HG03469 (cell line): ENCODE data around the gene HECTD4.

Experiments
- ATAC-seq: cut with Tn5 transposase; IDR thresholded peaks from one replicate; pipeline ENCODE4 v1.9.1; 2021; ENCODE audit warnings: mild to moderate bottlenecking, moderate library complexity, moderate number of reproducible peaks; ENCODE audit not compliant: unreplicated experiment

Gene HECTD4

DNA sequence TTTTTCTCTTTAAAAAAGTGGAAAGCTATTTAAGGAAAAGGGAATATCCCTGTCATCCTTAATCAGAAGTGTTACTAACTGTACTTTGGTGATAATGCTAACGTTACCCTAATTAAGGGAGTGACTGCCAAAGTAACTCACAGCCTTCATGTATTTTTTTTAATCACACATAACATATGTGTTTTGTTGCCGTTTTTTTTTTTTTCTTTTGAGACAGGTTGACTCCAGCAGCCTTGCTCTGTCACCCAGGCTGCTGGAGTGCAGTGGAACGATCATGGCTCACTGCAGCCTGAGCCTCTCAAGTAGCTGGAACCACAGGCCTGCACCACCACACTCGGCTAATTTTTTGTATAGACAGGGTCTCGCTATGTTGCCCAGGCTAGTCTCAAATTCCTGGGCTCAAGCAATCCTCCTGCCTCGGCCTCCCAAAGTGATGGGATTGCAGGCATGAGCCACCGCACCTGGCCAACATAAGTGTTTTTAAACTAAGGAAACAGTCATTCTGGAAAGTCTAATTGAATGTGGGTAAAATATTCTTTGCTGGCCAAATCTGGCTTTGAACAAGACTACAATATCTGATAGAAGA, 56.5 kb downstream of the HECTD4 start:
- ATAC-seq = no peak

DNA sequence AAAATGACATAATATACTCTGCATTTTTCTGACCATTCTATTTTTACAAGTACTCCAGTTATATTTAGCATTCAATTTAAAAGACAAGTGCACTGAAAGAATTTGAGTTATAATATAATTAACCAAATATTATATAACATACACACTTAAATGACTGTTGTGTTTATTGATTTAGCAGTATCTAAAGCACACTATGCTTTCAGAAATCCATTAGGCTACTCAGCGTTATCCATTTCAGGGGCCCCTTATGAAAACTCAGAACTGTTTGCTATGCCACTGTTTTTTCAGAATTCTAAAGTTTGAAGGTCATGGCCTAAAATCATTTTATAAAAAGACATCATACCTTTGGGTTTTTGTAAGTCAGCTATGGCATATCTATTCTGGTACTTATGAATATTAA, 57.1 kb downstream of the HECTD4 start:
- no peak for ATAC-seq

DNA sequence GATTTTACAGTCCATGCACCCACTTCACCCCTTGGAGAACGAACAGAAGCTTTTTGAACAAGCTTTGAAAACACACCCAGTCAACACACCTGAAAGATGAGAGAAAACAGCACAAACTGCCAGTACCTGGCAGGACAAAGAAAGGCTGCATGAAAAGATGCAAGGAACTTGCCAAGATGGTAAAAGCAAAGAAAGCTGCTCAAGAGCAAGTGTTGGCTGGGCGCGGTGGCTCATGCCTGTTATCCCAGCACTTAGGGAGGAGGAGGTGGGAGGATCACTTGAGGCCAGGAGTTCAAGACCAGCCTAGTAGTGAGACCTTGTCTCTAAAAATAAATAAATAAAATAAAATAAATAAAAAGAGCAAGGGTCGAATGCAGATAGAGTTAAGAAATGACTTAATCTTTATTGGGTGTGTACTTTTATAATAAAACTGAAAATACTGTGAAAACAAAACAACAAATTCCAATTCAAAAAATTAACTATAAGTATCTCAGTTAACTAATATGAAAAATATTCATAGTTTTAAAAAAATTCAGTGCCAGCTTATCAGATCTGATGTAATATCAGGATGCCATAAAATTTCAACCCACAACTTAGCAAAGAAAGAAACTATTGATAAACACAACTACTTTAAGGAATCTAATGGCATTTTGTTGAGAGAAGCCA, 59.2 kb downstream of the HECTD4 start:
- no peak for ATAC-seq

DNA sequence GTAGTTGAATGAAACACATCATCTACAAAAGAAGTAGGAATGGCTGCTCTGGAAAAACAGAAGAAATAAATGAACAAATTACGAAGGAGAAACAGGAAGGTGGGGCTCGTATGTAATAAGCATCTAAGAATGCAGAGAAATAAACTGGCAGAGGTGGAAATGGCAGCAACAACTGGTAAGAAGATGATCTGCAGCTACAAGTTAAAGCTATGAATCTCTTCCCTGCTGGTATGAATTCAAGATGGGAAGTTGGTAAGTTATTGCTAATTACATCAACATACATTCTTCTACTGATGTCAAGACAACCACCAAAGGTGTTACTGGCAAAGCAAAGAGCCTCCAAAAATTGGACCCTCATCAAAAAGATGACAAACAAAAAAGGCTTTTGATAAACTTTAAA, 59.8 kb downstream of the HECTD4 start:
- no peak for ATAC-seq

DNA sequence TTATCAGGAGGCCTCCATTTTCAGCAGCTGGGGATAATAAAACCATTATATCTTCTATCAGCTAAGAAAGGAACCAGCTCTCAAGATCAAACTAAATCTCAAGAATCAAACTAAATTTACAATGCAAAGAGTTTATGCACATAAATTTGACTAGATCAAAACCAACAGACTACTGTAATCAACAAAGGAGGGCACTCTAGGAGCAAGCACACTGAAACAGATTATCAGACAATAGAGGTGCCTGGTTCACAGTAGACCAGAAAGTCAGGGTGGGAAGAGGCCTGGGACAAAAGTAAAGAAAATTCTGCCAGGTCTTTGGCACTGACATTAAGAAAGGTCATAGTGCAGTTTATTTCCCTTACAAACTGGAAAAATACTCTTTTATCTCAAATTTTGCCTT, 61.0 kb downstream of the HECTD4 start:
- ATAC-seq = no peak

DNA sequence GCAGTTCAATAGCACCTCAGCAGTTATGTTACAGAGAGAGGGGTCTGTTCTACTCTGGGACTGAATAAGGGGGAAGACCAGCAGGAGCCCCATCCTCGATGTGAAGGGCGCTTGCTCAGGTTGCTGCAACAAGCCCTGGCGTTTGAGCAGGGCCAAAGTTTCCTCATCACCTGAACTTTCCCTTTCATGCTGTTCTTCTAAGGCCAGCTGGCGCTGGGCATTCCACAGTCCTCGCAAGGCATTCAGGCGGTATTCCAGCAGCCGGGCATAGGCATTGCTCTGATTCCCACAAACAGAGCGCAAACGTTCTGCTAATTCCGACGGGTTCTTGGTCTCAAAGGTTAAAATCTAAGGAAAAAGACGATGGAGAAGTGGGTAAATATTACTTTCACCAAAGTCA, 62.8 kb downstream of the HECTD4 start:
- no peak for ATAC-seq

DNA sequence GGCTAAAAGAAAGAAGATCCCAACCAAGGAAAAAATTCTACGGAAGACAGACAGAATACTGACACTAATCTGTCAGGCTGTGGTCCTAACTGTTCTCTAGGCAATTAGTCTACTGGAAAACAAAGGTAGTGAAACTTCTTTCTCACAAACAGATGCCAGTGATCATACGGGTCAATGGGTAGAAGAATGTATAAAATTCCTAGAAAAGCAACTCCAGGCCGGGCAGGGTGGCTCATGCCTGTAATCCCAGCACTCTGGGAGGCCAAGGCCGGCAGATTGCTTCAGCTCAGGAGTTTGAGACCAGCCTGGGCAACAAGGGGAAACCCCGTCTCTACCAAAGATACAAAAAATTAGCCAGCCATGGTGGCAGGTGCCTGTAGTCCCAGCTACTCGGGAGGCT, 64.8 kb downstream of the HECTD4 start:
- no peak for ATAC-seq

DNA sequence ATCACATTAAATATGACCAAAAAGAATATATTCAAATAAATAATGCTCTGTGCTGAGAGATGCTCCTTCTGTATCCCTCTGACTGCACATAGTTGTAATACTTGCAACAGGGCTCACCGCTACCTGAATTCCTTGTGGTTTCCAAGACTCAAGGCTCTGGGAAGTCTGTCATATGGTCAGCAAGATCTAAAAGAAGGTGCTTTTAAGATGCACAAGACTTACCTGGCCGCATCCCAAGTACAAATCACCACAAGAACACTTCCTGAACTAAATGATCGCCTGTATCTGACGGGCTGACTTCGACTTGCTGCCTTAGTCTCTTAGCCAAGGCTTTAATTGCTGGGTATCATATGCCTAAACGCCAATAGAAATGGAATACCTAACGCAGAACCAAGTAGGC, 67.2 kb downstream of the HECTD4 start:
- ATAC-seq = no peak

DNA sequence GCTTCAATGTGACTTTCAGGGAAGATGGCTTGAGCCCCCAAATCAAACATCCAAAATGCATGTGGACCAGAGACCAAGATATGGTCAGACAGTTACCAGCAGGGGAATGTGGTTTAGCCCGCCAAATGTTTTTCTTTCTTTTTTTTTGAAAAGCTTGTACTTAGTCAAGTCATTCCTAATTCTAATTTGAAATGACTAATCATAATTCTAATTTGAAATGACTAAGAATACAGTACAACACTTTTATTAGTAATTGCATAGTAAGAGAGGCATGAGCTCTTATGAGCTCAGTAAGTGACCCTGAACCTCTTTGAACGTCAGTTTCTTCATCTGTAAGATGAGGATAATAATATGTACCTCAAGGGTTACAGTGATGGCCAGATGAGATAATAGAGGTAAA, 72.4 kb downstream of the HECTD4 start:
- ATAC-seq = no peak

DNA sequence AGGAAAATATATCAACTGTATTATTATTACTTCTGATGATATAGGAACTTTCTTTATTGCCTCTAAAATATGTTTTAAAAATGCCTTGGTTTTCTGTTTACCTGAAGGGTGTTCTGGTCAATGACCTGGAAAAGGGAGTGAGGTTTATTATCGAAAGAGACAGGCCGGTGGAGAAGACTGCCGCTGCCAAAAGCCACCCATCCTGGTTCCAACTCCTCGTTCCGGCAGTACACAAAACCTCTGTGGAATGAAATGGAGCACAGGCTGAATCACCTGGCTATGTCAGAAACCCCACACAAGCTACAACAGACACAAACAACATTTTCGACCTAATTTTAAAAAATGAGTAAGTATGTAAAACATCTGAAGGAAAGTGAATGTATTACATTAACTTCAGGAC, 73.6 kb downstream of the HECTD4 start:
- ATAC-seq = no peak

DNA sequence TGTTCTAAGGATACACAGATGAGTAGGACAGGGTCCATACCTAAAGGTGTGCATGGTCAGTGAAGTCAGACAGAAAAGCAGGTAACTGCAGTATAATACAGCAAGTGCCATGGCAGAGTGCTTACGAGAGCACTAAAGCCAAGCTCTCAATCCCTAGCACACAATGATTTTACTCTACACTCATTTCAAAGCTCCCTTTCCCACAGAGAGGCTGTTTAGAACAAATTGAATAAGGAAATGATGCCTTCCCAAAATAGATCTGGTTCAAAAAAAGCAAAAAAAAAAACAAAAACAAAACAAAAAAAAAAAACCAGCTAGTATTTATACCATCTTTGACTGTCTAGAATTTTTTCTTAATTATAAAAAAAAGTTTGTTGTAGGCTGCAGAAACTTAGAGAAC, 74.1 kb downstream of the HECTD4 start:
- ATAC-seq = no peak

DNA sequence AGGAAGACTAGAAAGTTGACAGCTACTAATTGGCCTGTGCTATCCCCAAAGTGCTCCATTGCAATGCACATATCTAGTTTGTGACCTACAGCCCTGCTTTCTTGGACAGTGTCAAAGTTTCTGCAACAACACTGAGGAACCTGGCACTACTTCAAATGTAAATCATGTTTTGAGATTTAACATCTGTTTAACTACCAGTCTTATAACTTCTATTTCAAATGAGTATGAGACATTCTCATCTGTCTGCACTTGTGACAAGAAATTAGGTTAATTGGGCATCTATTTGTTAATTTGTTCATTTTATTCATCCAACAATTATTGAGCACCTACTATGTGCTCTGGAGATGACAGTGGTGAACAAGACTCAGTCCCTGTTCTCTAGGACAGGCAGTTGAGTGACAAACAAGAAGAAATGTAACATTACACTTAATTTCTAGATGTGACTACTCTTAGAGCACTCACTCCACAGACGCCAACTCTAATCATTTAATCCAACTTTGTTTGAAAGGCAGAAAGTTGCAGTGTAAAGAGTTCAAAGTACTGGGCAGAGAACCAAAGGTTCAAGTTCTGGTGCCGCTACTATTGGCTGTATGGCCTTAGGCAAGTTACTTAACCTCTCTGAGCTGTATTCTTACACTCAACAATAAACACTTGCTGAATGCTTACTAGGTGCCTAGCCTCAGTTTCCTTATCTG, 74.8 kb downstream of the HECTD4 start:
- ATAC-seq = no peak

DNA sequence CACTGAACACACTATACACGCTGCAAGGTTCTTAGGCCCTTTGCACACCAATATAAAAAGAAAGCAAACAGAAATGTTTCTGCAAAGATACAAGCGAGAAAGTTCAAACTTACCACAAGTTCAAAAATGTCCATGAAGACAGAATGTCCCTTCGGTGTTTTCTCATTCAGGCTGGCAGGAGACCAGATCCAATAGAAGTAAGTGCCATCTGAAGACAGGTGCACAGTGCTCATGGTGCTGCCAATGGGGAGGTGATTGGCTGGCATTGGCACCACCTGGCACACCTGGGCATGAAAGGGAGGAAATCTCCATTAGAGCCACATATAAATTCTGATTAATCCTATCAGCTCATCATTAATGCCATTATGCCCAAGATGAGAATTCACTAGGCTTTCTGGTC, 76.3 kb downstream of the HECTD4 start:
- no peak for ATAC-seq

DNA sequence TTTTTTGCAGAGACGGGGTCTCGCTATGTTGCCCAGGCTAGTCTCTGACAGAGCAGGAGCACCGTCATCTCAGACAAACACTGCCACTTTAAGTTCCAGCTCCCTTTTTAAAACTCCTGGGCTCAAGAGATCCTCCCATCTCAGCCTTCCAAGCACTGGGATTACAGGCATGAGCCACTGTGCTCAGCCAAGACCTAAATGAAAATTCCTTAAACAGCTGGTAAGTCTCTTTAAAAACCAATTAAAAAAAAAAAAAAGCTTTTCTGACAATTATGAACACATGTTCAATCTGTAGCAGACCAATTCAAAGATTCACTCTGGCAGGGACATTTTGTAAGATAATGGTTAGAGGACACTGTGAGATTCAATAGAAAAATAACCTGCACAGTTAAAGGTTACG, 77.8 kb downstream of the HECTD4 start:
- no peak for ATAC-seq

DNA sequence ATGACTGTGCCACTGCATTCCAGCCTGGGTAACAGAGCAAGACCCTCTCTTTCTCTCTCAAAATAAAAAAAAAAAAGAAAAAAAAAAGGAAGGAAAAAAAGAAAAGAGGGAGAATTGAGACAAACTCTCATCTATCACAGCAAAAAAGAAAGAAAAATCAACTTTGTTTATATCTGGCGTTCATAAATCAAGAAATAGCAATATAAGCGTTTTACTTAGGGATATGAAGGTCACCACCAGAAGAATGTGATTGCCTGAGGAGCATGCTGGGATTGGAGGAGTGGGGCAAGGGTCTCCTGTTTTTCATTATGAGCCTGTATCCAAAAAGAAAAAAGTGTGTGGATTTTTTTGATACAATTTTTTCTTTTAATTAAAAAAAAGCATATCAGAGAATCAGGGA, 78.4 kb downstream of the HECTD4 start:
- no peak for ATAC-seq

DNA sequence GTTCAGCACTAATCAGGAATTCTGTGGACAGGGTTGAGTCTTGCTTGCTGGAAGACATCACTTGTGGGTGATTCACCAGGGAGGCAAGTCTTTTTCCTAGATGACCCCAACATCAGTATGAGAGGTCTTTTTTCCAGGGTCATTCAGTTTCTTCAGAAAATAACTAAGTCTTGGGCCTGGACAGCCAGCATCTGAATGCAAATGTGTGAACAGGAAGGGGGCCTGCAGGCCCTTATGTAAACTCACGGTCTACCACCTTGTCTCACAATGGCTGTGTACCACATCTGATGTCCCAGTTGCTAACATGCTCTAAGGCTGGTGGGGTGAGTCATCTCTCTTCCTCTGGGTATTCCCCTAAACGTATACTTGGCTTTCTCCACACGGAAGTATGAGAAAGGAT, 79.2 kb downstream of the HECTD4 start:
- ATAC-seq = peak; percentile 91

DNA sequence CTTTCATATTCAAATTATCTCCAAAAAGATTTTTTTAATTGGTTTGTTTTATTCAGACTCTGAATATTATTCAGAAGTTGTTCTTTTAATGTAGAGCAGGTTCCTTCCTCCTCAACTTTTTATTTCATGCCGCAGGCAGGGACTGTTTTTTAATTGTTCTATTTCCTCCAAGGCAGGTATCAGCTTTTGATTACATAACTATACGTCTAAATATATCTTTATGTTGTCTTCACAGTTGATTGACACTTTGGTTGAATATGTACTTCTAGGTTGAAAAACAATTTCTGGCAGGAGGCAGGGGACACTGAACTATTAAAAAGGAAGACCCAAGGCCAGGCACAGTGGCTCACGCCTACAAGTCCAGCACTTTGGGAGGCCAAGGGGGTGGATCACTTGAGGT, 82.5 kb downstream of the HECTD4 start:
- ATAC-seq = no peak

DNA sequence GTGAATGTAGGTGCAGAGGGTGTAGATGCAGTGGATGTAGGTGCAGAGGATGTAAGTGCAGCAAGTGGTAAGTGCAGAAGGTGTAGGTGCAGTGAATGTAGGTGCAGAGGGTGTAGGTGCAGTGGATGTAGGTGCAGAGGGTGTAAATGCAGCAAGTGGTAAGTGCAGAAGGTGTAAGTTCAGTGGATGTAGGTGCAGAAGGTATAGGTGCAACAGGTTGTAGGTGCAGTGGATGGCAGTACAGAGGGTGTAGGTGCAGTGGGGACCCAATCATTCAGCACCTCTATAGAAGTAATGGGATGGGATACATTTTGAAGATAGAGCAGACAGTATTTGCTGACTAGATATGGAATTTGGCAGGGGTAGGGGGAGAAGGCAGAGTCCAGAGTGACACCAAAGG, 85.0 kb downstream of the HECTD4 start:
- ATAC-seq = no peak

DNA sequence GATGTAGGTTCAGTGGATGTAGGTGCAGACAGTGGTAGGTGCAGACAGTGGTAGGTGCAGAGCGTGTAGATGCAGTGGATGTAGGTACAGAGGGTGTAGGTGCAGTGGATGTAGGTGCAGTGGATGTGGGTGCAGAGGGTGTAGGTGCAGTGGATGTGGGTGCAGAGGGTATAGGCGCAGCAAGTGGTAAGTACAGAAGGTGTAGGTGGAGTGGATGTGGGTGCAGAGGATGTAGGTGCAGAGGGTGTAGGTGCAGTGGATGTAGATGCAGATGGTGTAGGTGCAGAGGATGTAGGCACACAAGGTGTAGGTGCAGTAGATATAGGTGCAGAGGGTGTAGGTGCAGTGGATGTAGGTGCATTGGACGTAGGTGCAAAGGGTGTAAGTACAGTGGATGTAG, 86.0 kb downstream of the HECTD4 start:
- no peak for ATAC-seq

DNA sequence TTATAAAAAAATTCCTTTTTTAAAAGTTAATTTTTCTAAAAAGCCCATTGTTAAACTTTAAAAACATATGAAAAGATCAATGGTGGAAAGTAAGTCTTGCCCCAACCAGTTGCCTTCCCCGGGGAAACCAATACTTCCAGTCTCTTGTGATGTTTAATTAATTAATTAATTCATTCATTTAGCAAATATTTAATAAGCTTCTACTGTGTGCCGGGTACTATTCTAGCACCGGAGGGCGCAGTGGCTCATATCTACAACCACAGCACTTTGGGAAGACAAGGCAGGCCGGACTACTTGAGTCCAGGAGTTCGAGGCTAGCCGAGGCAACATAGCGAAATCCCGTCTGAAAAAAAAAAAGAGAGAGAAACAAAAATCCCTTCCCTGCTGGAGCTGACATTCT, 87.4 kb downstream of the HECTD4 start:
- ATAC-seq = no peak

DNA sequence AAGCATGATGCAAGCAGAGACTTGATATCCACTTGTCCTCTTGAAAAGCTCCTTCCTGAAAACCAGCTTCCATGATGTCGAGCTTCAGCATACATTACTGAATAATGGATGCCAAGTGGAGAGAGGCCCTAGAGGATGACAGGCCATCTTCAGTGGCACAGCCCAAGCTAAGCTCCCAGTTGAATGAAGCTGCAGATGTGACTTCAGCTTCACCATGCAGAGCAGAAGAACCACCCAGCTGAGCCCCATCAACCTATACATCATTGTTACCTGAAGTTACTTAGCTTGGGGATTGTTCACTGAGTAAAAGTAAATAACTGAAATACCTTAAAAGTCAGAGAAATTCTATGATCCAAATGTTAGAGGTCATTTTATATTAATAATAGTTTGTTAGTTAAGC, 93.6 kb downstream of the HECTD4 start:
- no peak for ATAC-seq

DNA sequence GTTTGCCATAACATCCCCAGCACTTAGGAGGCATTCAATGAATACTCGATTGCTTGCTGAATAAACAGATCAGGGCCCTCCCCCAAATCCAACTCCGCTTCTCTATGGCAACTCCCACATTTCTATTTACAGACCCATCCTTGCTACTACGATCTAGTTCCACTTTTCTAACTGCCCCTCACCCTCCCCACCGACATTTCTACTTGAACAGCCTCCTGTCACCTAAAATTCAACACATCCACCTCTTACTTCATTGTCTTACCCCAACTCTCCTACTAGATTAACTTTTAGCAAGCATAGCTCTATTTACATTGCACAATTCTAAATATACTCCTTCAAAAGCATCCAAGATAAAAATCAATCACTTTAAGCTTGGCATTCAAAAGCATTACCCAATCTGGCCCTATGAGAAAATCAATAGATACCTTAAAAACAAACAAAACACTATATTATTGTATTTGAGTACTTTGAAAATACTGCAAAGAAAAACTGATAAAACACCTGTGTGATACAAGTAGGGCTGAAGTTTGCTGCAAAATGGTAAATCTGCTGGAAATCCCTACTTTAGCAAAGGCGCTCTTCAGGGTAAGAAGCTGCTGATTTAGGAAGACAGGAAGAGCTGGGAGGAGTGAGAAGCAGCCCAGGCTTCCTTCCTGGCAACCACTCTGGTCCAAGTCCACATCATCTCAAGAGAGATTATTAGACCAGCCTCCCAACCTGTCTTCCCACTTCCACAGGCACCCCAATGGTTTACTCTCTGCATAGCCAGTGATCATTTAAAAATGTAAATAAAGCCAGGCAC, 96.4 kb downstream of the HECTD4 start:
- ATAC-seq = no peak
